ENCODE data around the gene SMURF2.

SMURF2 gene

DNA sequence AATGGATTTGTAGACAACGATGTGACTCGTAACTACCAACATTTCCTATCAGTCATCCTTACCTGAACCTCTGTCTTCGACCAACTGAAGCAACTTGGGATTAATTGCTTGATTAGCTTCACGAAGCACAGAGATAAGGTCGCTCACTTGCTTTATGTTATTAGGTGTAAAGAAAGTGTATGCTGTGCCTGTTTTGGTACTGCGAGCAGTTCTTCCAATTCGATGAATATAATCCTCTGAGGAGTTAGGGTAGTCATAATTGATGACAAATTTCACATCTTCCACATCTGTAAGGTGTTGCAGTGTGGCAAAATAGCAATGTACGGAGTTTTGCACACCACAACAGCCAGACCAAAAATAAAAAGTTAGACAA, 161.6 kb downstream of the SMURF2 start:
- no peak for DNase-seq

DNA sequence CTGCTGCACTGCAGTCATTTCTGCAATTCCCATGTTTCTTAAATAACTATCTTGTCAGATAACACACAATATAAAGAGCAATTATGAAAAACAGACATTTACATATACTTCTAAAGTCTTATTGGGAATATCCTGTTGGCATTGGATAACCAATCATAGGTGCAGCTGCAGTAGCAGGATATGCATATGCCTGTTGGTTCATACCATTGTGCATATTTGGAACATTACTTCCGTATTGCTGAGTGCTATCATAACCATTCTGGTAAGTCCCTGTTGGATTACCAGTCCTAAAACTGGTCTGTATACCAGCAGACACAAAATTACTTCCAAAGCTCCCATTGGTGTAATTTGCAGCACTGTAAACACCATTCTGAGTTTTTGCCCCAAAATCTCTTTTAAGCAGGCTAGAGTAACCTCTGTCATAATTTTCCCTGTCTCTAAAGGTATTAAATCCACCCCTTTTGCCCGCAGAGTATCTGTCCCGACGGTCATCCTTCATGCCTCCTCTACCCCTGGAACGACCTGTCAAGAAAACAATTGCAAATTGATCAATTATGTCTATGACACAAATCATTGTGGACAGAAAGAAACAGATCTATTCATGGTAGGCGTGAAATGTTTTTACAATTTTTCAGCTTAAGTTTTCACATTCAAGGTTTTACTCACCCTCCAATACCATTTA, 162.2 kb downstream of the SMURF2 start:
- DNase-seq: no peak

DNA sequence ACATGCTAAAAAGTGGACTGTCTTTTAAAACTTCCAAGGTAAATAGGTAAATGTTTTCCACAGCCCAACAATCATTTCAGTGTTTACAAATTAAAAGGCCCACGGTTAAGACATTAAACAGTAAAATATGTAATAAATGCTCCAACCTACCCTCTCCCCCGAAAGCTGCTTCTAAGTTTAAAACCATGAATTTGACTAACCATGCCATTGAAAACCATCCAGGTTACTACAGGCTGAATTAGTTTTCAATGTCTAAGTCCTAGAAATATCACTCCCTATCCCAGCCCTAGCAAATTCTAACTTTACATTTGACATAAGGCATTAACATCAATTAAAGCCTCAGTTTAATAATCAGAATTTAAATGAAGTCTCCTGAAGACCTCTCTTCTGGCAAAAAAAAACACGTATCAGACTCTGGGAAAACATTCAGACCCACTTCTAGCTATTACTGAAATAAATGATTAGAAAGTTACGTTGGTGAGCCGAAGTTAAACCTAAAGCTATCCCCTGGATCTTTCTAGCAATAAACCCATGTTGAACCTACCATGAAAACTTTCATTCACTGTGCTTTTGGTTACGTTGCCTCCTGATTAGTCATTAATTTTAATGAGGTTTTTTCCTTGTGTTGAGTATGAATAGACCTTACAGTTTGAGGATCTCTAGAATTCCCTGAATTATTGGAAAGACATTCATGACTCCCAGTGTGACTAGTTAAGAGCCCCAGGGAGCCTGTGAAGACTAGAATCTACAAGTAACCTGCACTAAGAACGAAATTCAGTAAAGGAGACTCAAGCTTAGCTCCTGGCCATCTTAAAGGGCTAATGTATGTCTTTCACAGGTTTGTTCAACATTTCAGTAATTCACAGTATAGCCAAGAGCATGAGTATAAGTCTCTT, 163.6 kb downstream of the SMURF2 start:
- DNase-seq: no peak

DNA sequence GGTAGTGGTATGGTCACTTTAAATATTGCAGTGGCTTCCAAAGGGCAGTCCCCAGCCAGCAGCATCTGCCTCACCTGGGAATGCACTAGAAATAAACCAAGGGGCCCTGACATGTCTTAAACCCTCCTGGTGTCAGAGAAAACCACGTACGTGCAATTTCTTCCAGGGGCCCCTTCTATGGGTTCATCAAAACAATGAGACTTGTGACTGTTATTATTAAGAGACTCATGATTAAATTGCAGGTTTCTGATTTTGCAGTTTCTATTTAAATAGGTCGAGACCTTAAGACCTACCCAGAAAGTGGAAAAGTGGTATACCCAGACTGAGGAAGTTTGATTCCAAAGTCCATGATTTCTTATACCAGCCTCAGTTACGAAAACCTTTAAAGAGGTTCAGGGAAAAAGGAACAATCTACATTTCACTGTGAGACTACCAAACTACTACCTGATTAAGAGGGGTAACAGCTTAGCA, 164.5 kb downstream of the SMURF2 start:
- DNase-seq: no peak

DNA sequence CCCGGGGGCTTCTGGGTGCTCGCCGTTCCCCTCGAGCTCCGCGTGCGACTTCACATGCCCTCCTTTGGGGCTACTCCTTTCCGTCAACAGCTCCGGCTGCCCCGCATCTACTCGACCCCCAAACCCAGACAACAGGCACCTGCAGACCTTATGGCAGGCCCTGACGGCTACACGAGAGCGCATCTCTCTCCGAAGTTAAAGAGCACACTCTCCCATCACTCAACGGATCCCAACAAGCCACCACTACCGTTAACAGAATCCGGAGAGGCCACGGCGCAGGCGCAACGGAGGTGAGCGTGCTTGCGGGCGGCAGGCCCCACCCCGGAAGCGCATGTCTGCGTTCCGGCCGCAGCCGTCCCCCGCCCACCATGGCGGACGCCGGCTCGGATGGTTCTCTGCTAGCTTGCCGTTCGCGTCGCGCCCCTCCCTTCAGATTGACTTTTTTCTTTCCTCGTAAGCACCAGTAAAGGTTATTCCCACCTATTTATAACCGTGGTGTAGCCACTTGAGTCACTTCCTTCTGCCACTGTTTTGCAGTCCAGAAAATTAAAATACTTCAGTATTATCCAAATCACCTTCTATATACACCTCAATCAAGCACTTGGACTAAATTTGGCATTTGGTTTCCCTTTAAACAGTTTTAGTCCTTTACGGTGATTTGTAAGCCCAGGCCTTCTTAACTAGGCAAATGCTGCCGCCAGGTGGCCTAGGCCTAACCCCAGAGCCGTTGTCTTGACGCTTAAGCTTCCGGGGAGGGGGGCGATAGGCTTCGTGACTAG, 165.1 kb downstream of the SMURF2 start, which contains the start of gene POLG2:
POLG2 (minus strand) TSS at position 269 of the 779 bp plus-strand sequence; CDS start at position 183, 86 bp downstream.
- DNase-seq: peak; percentile 83

DNA sequence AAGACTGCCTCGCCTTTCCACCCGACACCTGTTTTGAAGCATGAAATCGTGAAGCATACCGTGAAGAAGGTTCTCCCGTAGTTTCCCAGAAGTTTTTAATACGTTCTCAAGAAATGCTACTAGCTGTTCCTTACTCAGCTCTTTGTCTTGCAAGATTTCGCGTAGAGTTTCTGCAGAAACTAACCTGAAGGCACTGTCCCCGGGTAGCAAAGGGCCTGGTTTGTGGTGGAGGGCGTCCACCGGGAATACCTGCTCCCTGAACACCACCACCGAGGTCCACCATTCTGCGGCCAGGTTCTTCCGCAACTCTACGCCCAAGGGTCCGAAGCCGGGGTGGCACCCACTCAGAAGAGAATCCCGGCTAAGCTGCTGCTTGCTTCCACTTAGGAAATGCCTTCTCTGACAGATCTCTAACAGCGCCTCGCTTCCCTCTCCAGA, 165.7 kb downstream of the SMURF2 start:
- no peak for DNase-seq

All from NCI-H1694 (cell line).